Activated CD8-positive, alpha-beta memory T cell treated with anti-CD3 and anti-CD28 coated beads for 4 hours (primary cell): Measurements from ENCODE around the gene BMPR2.
"Not testable (repeated sequence)": the region's sequence is repeated elsewhere in the genome, so short reads cannot be mapped to it uniquely, and the experiment has no call there.

Source experiments
- DNase-seq, 2 donors: peaks; one replicate each; pipeline ENCODE4 v3.0.0-alpha.2; 2020; ENCODE audit warnings: low read depth in 2 of 2

Gene BMPR2

GRCh38 chr2:202452744-202453143 lies 76.6 kb downstream of the BMPR2 start:
- DNase-seq, result no peak

GRCh38 chr2:202454536-202454935 lies 78.4 kb downstream of the BMPR2 start:
- no peak for DNase-seq

GRCh38 chr2:202455114-202455513 lies 79.0 kb downstream of the BMPR2 start:
- DNase-seq, result no peak

- no peak for DNase-seq
Observed at GRCh38 chr2:202460119-202460518, 84.0 kb downstream of the BMPR2 start.

- DNase-seq, result no peak
Observed at GRCh38 chr2:202479090-202479489, 103.0 kb downstream of the BMPR2 start.

- no peak for DNase-seq
Observed at GRCh38 chr2:202479610-202480009, 103.5 kb downstream of the BMPR2 start.

GRCh38 chr2:202486351-202486750 lies 110.2 kb downstream of the BMPR2 start:
- DNase-seq, result no peak

- no peak for DNase-seq
Observed at GRCh38 chr2:202488671-202489070, 112.5 kb downstream of the BMPR2 start.

GRCh38 chr2:202490479-202490878 lies 114.4 kb downstream of the BMPR2 start:
- no peak for DNase-seq

GRCh38 chr2:202491514-202491913 lies 115.4 kb downstream of the BMPR2 start:
- no peak for DNase-seq

GRCh38 chr2:202494300-202495229 lies 118.4 kb downstream of the BMPR2 start:
- DNase-seq, result no peak

GRCh38 chr2:202495230-202495604 lies 119.1 kb downstream of the BMPR2 start:
- DNase-seq, result no peak

GRCh38 chr2:202496835-202497472 lies 120.8 kb downstream of the BMPR2 start:
- DNase-seq, result not testable (repeated sequence)

- DNase-seq, result not testable (repeated sequence)
Observed at GRCh38 chr2:202497473-202497866, 121.3 kb downstream of the BMPR2 start.

GRCh38 chr2:202499841-202500240 lies 123.7 kb downstream of the BMPR2 start:
- not testable (repeated sequence) for DNase-seq

- not testable (repeated sequence) for DNase-seq
Observed at GRCh38 chr2:202503276-202503675, 127.1 kb downstream of the BMPR2 start.

- no peak for DNase-seq
Observed at GRCh38 chr2:202508686-202509085, 132.6 kb downstream of the BMPR2 start.

- DNase-seq, result no peak
Observed at GRCh38 chr2:202510911-202511310, 134.8 kb downstream of the BMPR2 start.

- no peak for DNase-seq
Observed at GRCh38 chr2:202512176-202512575, 136.0 kb downstream of the BMPR2 start.

- no peak for DNase-seq
Observed at GRCh38 chr2:202514732-202515131, 138.6 kb downstream of the BMPR2 start.

GRCh38 chr2:202519453-202519852 lies 143.3 kb downstream of the BMPR2 start:
- no peak for DNase-seq

GRCh38 chr2:202521470-202521869 lies 145.3 kb downstream of the BMPR2 start:
- no peak for DNase-seq

- DNase-seq, result no peak
Observed at GRCh38 chr2:202529389-202529788, 153.3 kb downstream of the BMPR2 start.
